ENCODE results near the gene USP12. TPM values are rescaled to one million over a fixed set of nuclear protein-coding genes. Genes with fewer than 3 reads are reported as not detected.

Gene USP12
- total RNA-seq, 3 donors from 2014 or later (not counting 1 experiment from before 2014, with no cell fraction given), result 44.3 to 55.3 (median 50.9) TPM

- ATAC-seq (no peak), DNase-seq (no peak)
- peaks cover 12% of the 10 kb centered on the region for H3K36me3 ChIP-seq (ENCODE audit: control insufficient read depth, insufficient read depth, low read length)
- no peaks in the 10 kb centered on the region for H3K9me3 ChIP-seq (ENCODE audit: control insufficient read depth, insufficient read depth, low read length)
- intact Hi-C loops (cut with micrococcal nuclease), result no loop called here
- H3K27me3 Mint-ChIP-seq (ENCODE audit: low read depth in 2 of 2), result no peaks in the 10 kb centered on the region
- H3K4me3 ChIP-seq (ENCODE audit: low read length), result no peak overlapping the region
- peak overlapping the region in 1 of 2 donors; percentile 4 for H3K27ac Mint-ChIP-seq
- H3K4me3 Mint-ChIP-seq, result no peak overlapping the region
- no peaks in the 10 kb centered on the region for H3K36me3 Mint-ChIP-seq
- WGBS (ENCODE audit: insufficient coverage), result 100% methylated on average over 2 of the region's 3 CpGs
- H3K9me3 Mint-ChIP-seq, result no peaks in the 10 kb centered on the region
- H3K4me1 ChIP-seq (ENCODE audit: control insufficient read depth, insufficient read depth, low read length), result no peaks in the 10 kb centered on the region
- TF ChIP-seq CTCF (IDR thresholded peaks at IDR 0.05), result no peak
- H3K27ac ChIP-seq (ENCODE audit: low read length), result no peak overlapping the region
- peaks cover 6 to 12% of the 10 kb centered on the region in 2 donors for H3K4me1 Mint-ChIP-seq
- H3K27me3 ChIP-seq (ENCODE audit: control insufficient read depth, insufficient read depth, low read length), result no peaks in the 10 kb centered on the region
Observed at GRCh38 chr13:27101847-27102246, 69.8 kb downstream of the USP12 start.

GRCh38 chr13:27101289-27101688, 70.3 kb downstream of the USP12 start:
- TF ChIP-seq CTCF (IDR thresholded peaks at IDR 0.05), result no peak
- ATAC-seq (no peak), DNase-seq (no peak)
- Histone ChIP-seq H3K36me3 (ENCODE audit: control insufficient read depth, insufficient read depth, low read length) (peaks cover 12% of the 10 kb centered on the region), H3K27me3 (ENCODE audit: control insufficient read depth, insufficient read depth, low read length) (no peaks in the 10 kb centered on the region), H3K27ac (ENCODE audit: low read length) (no peak overlapping the region), H3K4me3 (ENCODE audit: low read length) (no peak overlapping the region), H3K4me1 (ENCODE audit: control insufficient read depth, insufficient read depth, low read length) (no peaks in the 10 kb centered on the region), H3K9me3 (ENCODE audit: control insufficient read depth, insufficient read depth, low read length) (no peaks in the 10 kb centered on the region)
- H3K4me3 Mint-ChIP-seq, result no peak overlapping the region
- H3K9me3 Mint-ChIP-seq, result no peaks in the 10 kb centered on the region
- no CpG with 5 or more reads among the region's 1 CpG for WGBS (ENCODE audit: insufficient coverage)
- H3K27me3 Mint-ChIP-seq (ENCODE audit: low read depth in 2 of 2), result no peaks in the 10 kb centered on the region
- no peaks in the 10 kb centered on the region for H3K36me3 Mint-ChIP-seq
- peaks cover 6 to 12% of the 10 kb centered on the region in 2 donors for H3K4me1 Mint-ChIP-seq
- intact Hi-C loops (cut with micrococcal nuclease), result no loop called here
- H3K27ac Mint-ChIP-seq, result no peak overlapping the region

- H3K36me3 Mint-ChIP-seq, result no peaks in the 10 kb centered on the region
- Histone ChIP-seq H3K27ac (ENCODE audit: low read length) (no peak overlapping the region), H3K4me3 (ENCODE audit: low read length) (no peak overlapping the region), H3K9me3 (ENCODE audit: control insufficient read depth, insufficient read depth, low read length) (no peaks in the 10 kb centered on the region), H3K4me1 (ENCODE audit: control insufficient read depth, insufficient read depth, low read length) (no peaks in the 10 kb centered on the region), H3K27me3 (ENCODE audit: control insufficient read depth, insufficient read depth, low read length) (no peaks in the 10 kb centered on the region), H3K36me3 (ENCODE audit: control insufficient read depth, insufficient read depth, low read length) (peaks cover 7% of the 10 kb centered on the region)
- H3K27ac Mint-ChIP-seq, result peak overlapping the region in 1 of 2 donors; percentile 3
- ATAC-seq (no peak), DNase-seq (no peak)
- peaks cover 6 to 12% of the 10 kb centered on the region in 2 donors for H3K4me1 Mint-ChIP-seq
- no peaks in the 10 kb centered on the region for H3K9me3 Mint-ChIP-seq
- intact Hi-C loops (cut with micrococcal nuclease), result no loop called here
- no peaks in the 10 kb centered on the region for H3K27me3 Mint-ChIP-seq (ENCODE audit: low read depth in 2 of 2)
- H3K4me3 Mint-ChIP-seq, result no peak overlapping the region
- no peak for TF ChIP-seq CTCF (IDR thresholded peaks at IDR 0.05)
Observed at GRCh38 chr13:27097691-27098090, 73.9 kb downstream of the USP12 start.

GRCh38 chr13:27091451-27091850, 80.2 kb downstream of the USP12 start:
- Histone ChIP-seq H3K27me3 (ENCODE audit: control insufficient read depth, insufficient read depth, low read length) (no peaks in the 10 kb centered on the region), H3K9me3 (ENCODE audit: control insufficient read depth, insufficient read depth, low read length) (no peaks in the 10 kb centered on the region), H3K4me1 (ENCODE audit: control insufficient read depth, insufficient read depth, low read length) (no peaks in the 10 kb centered on the region), H3K27ac (ENCODE audit: low read length) (no peak overlapping the region), H3K36me3 (ENCODE audit: control insufficient read depth, insufficient read depth, low read length) (peaks cover 20% of the 10 kb centered on the region), H3K4me3 (ENCODE audit: low read length) (no peak overlapping the region)
- H3K27me3 Mint-ChIP-seq (ENCODE audit: low read depth in 2 of 2), result no peaks in the 10 kb centered on the region
- H3K4me1 Mint-ChIP-seq, result peaks cover 0 to 13% of the 10 kb centered on the region in 2 donors
- peak overlapping the region in 1 of 2 donors; percentile 29 for H3K27ac Mint-ChIP-seq
- H3K4me3 Mint-ChIP-seq, result no peak overlapping the region
- no peaks in the 10 kb centered on the region for H3K9me3 Mint-ChIP-seq
- no peak for ATAC-seq
- TF ChIP-seq CTCF (IDR thresholded peaks at IDR 0.05), result no peak
- no peak for DNase-seq
- intact Hi-C loops (cut with micrococcal nuclease), result no loop called here
- 100% methylated on average over 4 of the region's 4 CpGs for WGBS (ENCODE audit: insufficient coverage)
- H3K36me3 Mint-ChIP-seq, result no peaks in the 10 kb centered on the region

Data from natural killer cell (primary cell).